Endothelial cell of umbilical vein (primary cell): ENCODE results near the gene WDR55.

Source experiments
- CTCF ChIP-seq, 2 donors: IDR thresholded peaks; 1 replicate in 1 of 2; 2 replicates in 1 of 2; pipeline ENCODE4 v1.5.1; 2011; ENCODE audit warnings: low read length in 2 of 2, mild to moderate bottlenecking in 2 of 2, moderate library complexity in 2 of 2, control low read depth in 1 of 2, inconsistent platforms in 1 of 2, low read depth in 1 of 2; ENCODE audit not compliant: insufficient read depth in 1 of 2; ENCODE audit errors: extremely low read depth in 1 of 2
- EZH2 ChIP-seq: IDR thresholded peaks from 2 replicates; pipeline ENCODE4 v1.6.1; 2012; ENCODE audit warnings: borderline replicate concordance, low read depth, mild to moderate bottlenecking, moderate library complexity, low read length, inconsistent platforms; ENCODE audit not compliant: severe bottlenecking
- GATA2 ChIP-seq: IDR thresholded peaks from 2 replicates; pipeline ENCODE4 v1.7.0; 2011; ENCODE audit warnings: low read depth, mild to moderate bottlenecking, moderate library complexity, mixed read lengths, low read length; ENCODE audit not compliant: insufficient read length, insufficient read depth
- JUN ChIP-seq: IDR thresholded peaks from 2 replicates; pipeline ENCODE4 v1.6.1; 2011; ENCODE audit warnings: borderline replicate concordance, low read depth; ENCODE audit not compliant: insufficient read length, insufficient read depth
- MAX ChIP-seq: IDR thresholded peaks from 2 replicates; pipeline ENCODE4 v1.6.1; 2011; ENCODE audit not compliant: insufficient read depth, insufficient read length
- MYC ChIP-seq: IDR thresholded peaks from one replicate; pipeline ENCODE4 v1.6.1; 2011; ENCODE audit warnings: mild to moderate bottlenecking, low read depth, low read length
- POLR2A ChIP-seq: IDR thresholded peaks from 2 replicates; pipeline ENCODE4 v1.6.1; 2012; ENCODE audit warnings: low read depth, mild to moderate bottlenecking, control low read depth, low read length
- POLR2AphosphoS5 ChIP-seq: IDR thresholded peaks from 2 replicates; pipeline ENCODE4 v1.6.1; 2012; ENCODE audit warnings: low read depth, mild to moderate bottlenecking, control low read depth, low read length, moderate library complexity; ENCODE audit not compliant: insufficient read depth

DNA sequence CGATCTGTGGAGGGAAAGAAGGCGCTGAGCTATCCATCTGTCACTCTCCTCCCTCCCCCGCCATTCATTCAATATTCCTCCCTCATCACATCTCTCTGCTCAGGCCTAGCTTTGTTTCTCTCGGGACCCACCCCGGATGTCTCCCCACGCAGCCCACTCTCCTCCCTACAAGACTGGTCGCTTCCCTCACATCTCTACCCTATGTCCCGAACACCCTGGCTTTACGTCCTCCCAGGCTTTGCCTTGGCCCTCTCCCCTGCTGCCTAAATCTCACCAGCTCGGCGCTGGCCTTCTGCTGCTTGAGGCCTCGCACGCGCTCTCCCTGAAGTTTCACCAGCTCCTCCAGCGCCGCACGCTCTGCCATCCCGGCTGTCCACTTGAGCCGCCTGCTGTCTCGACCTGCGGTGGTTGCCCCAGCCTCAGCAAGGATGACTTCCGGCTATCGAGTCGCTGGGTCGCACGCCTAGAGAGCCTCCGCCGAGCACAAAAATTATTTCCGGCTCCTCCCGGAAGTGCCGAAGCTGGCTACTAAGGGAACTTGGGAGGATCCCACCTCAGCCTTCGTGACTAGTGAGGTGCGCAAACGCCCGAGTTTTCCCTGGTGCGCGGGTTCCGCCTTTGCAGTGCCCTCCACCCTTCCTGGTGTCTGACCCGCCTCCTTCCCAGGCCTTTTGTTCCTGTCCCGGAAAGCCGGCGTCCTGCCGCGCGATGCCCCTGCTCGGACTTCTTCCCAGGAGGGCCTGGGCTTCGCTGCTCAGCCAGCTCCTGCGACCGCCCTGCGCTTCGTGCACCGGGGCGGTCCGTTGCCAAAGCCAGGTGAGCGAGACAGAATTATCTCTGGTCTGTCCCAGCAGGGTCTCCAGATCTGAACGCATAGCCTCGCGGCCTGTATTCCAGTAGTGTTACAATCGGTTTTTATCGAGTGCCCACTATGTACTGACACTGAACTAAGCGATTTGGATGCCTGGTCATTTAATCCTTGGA, 26.5 kb downstream of the WDR55 start, which contains the start of the genes HARS1 and HARS2:
- TF ChIP-seq CTCF (IDR thresholded peaks at IDR 0.05; ENCODE audit: extremely low read depth in 1 of 2, insufficient read depth in 1 of 2, low read depth in 1 of 2, low read length in 2 of 2) (no peak), GATA2 (no peak), POLR2A (peak; percentile 90), EZH2 (no peak), POLR2AphosphoS5 (peak; percentile 88), MAX (peak; percentile 54), MYC (no peak), JUN (no peak)
